D721Med (cell line): ENCODE measurements around the gene MZT2B.
"Not testable (repeated sequence)": the region's sequence is repeated elsewhere in the genome, so short reads cannot be mapped to it uniquely, and the experiment has no call there.

Source experiments
- DNase-seq: peaks from one replicate; pipeline ENCODE4 v3.0.0; 2011; ENCODE audit warnings: low spot score; ENCODE audit not compliant: insufficient read length
- FAIRE-seq: peaks from 2 replicates; lab custom pipeline; 2011; peaks lifted over from hg19 to GRCh38; lab: Jason Lieb, UNC
- TF ChIP-seq, protein P1 (sequence below): IDR thresholded peaks from 2 replicates; pipeline ENCODE4 v1.5.1; 2012; ENCODE audit warnings: mild to moderate bottlenecking, control low read depth; ENCODE audit not compliant: insufficient read depth; ENCODE audit errors: missing control alignments

The MZT2B gene

DNA sequence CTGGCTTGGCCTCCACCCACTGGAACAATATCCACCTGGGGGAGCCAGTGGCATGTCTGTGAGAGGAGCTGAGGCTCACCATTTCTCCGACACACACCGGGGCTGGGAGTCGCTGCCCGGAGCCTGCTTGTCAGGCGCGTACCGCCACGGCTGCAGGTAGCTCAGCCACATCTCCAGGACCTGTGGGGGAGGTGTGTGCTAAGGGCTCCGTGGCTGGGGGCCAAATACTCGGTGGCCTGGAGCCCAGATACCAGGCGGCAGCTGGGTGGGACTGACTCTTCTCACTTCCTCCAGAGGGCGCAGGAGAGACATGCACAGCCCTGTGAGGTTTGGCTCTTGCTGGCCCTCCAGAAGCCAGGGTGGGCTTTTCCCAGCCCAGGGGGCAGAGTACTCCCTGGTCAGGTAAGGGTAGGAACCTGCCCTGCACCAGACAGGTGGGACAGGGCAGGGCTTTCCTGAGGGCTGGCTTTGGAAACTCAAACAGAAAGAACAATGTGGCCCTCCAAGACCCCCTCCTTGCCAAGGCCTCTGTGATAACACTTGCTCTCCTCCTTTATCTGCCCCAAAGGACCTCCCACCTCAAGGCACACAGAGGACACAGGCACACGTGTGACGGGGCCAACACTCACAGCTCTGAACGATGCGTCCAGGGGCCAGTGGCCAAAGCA lies 26.0 kb upstream of the MZT2B start:
- FAIRE-seq, DNase-seq: not testable (repeated sequence)
- TF ChIP-seq, protein P1, sequence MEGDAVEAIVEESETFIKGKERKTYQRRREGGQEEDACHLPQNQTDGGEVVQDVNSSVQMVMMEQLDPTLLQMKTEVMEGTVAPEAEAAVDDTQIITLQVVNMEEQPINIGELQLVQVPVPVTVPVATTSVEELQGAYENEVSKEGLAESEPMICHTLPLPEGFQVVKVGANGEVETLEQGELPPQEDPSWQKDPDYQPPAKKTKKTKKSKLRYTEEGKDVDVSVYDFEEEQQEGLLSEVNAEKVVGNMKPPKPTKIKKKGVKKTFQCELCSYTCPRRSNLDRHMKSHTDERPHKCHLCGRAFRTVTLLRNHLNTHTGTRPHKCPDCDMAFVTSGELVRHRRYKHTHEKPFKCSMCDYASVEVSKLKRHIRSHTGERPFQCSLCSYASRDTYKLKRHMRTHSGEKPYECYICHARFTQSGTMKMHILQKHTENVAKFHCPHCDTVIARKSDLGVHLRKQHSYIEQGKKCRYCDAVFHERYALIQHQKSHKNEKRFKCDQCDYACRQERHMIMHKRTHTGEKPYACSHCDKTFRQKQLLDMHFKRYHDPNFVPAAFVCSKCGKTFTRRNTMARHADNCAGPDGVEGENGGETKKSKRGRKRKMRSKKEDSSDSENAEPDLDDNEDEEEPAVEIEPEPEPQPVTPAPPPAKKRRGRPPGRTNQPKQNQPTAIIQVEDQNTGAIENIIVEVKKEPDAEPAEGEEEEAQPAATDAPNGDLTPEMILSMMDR = peak; percentile 55

DNA sequence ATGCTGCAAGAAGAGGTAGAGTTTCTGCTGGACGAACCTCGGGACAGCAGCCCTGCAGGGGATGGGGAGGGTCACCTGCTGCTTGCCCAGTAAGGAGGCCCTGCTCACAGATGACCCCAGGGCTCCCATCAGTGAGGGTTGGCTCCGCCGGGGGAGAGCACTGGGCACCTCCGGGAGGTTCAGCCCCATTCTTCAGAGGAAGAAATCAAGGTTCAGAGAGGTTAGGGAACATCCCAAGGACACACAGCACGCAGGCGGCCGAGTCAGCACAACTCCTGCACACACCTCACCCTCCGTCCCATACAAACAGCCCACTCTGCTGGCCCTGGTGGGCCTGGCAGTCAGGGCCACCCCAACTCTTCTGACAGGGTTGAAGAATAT lies 25.4 kb upstream of the MZT2B start:
- FAIRE-seq = no peak
- no peak for DNase-seq
- TF ChIP-seq, protein P1 = no peak

DNA sequence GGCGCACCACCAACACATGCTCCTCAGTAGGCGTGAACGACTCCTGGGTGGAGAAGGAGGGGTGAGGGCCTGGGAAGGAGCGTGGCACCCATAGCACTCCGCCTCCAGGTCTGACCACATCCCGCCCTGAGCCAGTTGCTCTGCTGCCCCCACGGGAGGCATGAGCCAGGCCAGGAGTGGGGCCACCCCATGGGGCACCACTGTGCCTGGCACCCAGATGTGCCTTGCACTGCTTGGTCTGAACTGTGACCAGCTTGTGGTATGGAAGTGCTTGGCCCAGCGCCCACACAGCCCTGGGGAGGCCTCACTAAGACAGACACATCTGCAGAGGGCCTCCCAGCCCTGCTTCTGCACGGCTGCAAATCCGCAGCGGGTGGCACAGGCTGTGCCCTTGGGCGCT lies 24.7 kb upstream of the MZT2B start:
- FAIRE-seq, DNase-seq: not testable (repeated sequence)

GRCh38 chr2:130157825-130158514 lies 24.1 kb upstream of the MZT2B start:
- DNase-seq, FAIRE-seq: not testable (repeated sequence)

DNA sequence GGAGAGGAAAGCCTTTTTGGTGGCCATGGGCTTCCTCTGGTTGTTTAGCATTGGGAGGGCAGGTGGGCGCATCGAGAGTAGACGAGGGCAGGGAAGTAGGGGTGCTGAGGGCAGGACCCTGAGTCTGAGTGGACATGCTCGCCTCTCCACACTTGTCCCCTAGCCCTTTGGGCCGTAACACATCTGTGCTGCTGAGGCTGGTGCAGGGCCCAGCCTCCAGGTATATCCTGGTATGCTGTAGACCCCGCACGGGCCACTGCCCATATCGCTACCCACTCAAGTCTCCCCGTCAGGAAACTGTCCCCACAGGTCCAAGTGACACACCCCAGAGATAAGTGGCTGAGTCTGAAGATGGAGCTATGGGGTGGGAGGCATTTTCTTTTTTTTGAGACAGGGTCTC lies 23.4 kb upstream of the MZT2B start:
- DNase-seq = no peak
- TF ChIP-seq, protein P1 = no peak
- FAIRE-seq = no peak

GRCh38 chr2:130159376-130159775 lies 22.7 kb upstream of the MZT2B start:
- DNase-seq, FAIRE-seq: not testable (repeated sequence)

- DNase-seq (no peak), FAIRE-seq (no peak)
- TF ChIP-seq, protein P1 = no peak
Measured at GRCh38 chr2:130160131-130160530, 21.9 kb upstream of the MZT2B start.

DNA sequence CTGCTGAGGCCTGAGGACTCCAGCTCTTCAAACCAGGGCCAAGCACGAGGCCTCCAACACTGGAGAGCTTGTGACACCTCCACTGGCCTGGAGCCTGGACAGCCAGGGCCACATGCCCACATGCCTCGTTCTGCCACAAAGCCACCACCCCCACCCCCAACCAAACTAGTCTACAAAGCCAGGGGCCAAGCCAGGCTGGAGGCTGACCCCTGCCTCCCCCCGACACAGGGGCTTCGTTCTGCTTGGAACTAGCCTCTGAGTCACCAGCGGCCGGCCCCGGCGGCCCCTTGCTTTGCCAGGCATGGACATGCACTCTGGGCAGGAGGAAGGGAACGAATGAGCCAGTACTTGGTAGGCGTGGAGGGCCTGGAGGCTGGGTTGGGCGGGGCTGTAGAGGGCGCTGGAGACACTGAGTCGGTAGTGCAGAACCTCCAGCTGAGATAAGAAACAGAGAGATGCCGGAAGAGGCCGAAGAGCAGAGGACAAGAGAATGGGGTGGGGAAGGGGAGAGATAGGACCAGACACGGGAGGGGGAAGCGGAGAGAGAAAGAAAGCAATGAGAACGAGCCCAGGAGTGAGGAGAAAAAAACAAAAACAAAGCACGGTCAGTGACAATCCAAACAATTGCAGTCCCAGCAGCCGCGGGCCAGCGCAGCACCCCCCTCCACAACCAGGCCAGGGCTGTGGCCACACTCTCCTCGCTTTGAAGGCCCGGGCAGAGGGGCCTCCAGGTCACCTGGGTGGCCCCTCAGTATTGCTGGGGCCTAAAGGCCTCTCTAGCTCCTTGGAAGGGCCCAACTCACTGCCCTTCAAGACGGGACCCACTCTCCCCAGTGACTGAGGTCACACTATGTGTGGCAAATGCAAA lies 21.0 kb upstream of the MZT2B start:
- not testable (repeated sequence) for DNase-seq, FAIRE-seq

GRCh38 chr2:130162486-130162885 lies 19.6 kb upstream of the MZT2B start:
- not testable (repeated sequence) for FAIRE-seq, DNase-seq
